CD4-positive, alpha-beta T cell treated with Interleukin-1 beta for 1 hour (primary cell): ENCODE measurements around the gene RSU1.

Source experiments
- DNase-seq, 2 donors: peaks; one replicate each; pipeline ENCODE4 v3.0.0-alpha.2; 2020 to 2022

The RSU1 gene

GRCh38 chr10:16735671-16736070 is 81.6 kb downstream of the RSU1 start:
- DNase-seq: no peak

- DNase-seq: no peak
Measured at GRCh38 chr10:16732376-16732775, 84.8 kb downstream of the RSU1 start.

- no peak for DNase-seq
Measured at GRCh38 chr10:16728266-16728665, 89.0 kb downstream of the RSU1 start.

GRCh38 chr10:16727666-16728065 is 89.6 kb downstream of the RSU1 start:
- no peak for DNase-seq

GRCh38 chr10:16724509-16724908 is 92.7 kb downstream of the RSU1 start:
- no peak for DNase-seq

GRCh38 chr10:16720812-16721211 is 96.4 kb downstream of the RSU1 start:
- DNase-seq: no peak

- no peak for DNase-seq
Measured at GRCh38 chr10:16717622-16718395, 99.4 kb downstream of the RSU1 start.

GRCh38 chr10:16716051-16716450 is 101.2 kb downstream of the RSU1 start:
- DNase-seq: no peak

- no peak for DNase-seq
Measured at GRCh38 chr10:16713290-16713689, 103.9 kb downstream of the RSU1 start.

GRCh38 chr10:16712883-16713282 is 104.3 kb downstream of the RSU1 start:
- DNase-seq: no peak

GRCh38 chr10:16700331-16700730 is 116.9 kb downstream of the RSU1 start:
- DNase-seq: no peak

GRCh38 chr10:16699435-16700057 is 117.7 kb downstream of the RSU1 start:
- no peak for DNase-seq

GRCh38 chr10:16698461-16698860 is 118.8 kb downstream of the RSU1 start:
- DNase-seq: no peak

GRCh38 chr10:16690417-16690816 is 126.8 kb downstream of the RSU1 start:
- no peak for DNase-seq

GRCh38 chr10:16689696-16690095 is 127.5 kb downstream of the RSU1 start:
- DNase-seq: no peak

GRCh38 chr10:16689227-16689626 is 128.0 kb downstream of the RSU1 start:
- no peak for DNase-seq

- no peak for DNase-seq
Measured at GRCh38 chr10:16686054-16686902, 130.9 kb downstream of the RSU1 start.

GRCh38 chr10:16685551-16685950 is 131.7 kb downstream of the RSU1 start:
- DNase-seq: no peak

GRCh38 chr10:16681521-16681920 is 135.7 kb downstream of the RSU1 start:
- DNase-seq: no peak

- no peak for DNase-seq
Measured at GRCh38 chr10:16679511-16679910, 137.7 kb downstream of the RSU1 start.

GRCh38 chr10:16675334-16675733 is 141.9 kb downstream of the RSU1 start:
- no peak for DNase-seq

- DNase-seq: no peak
Measured at GRCh38 chr10:16674147-16674703, 143.0 kb downstream of the RSU1 start.

- no peak for DNase-seq
Measured at GRCh38 chr10:16673443-16673842, 143.8 kb downstream of the RSU1 start.
